Upper lobe of left lung (tissue), 6 donors: ENCODE data around the gene ULBP1. TPM values are rescaled to one million over a fixed set of nuclear protein-coding genes. Genes with fewer than 3 reads are reported as not detected.
"Not testable (repeated sequence)": the region's sequence is repeated elsewhere in the genome, so short reads cannot be mapped to it uniquely, and the experiment has no call there.

Experiments used
- ATAC-seq, 2 donors: fragments of 200-7000 bp; cut with Tn5 transposase; one replicate each; pipeline ENCODE4 v1.9.1; 2022; ENCODE audit warnings: mild to moderate bottlenecking in 2 of 2, moderate library complexity in 2 of 2; ENCODE audit not compliant: low FRiP score in 2 of 2
- DNase-seq, 2 donors: peaks; one replicate each; pipeline ENCODE4 v3.0.0-alpha.2; 2019 to 2020
- H3K27ac ChIP-seq, 4 donors: fragments of 200-600 bp; sonication (generic); one replicate each; pipeline ENCODE4 v1.5.1; 2016 to 2019
- H3K27me3 ChIP-seq, 4 donors: fragments of 200-600 bp; sonication (generic); one replicate each; pipeline ENCODE4 v1.5.1; 2017 to 2019
- H3K36me3 ChIP-seq, 4 donors: fragments of 200-600 bp; sonication (generic); one replicate each; pipeline ENCODE4 v1.5.1; 2016 to 2019
- H3K4me1 ChIP-seq, 4 donors: fragments of 200-600 bp; sonication (generic); one replicate each; pipeline ENCODE4 v1.5.1; 2018 to 2019
- H3K4me3 ChIP-seq, 4 donors: fragments of 200-600 bp; sonication (generic); one replicate each; pipeline ENCODE4 v1.5.1; 2017 to 2019; ENCODE audit warnings: mild to moderate bottlenecking in 2 of 4, moderate library complexity in 1 of 4
- H3K9me3 ChIP-seq, 4 donors: fragments of 200-600 bp; sonication (generic); one replicate each; pipeline ENCODE4 v1.5.1; 2018 to 2019
- EP300 ChIP-seq, 4 donors: sonication (generic); formaldehyde crosslinking; IDR thresholded peaks; one replicate each; pipeline ENCODE4 v1.5.1; 2017; ENCODE audit warnings: antibody characterized with exemption in 4 of 4, control low read depth in 2 of 4
- POLR2A ChIP-seq, 4 donors: fragments of 450-650 bp; IDR thresholded peaks; one replicate each; pipeline ENCODE4 v1.5.1; 2016 to 2017; ENCODE audit warnings: antibody characterized with exemption in 4 of 4, mild to moderate bottlenecking in 2 of 4
- POLR2AphosphoS5 ChIP-seq, 2 donors: sonication (generic); formaldehyde crosslinking; IDR thresholded peaks; one replicate each; pipeline ENCODE4 v1.5.1; 2017; ENCODE audit warnings: antibody characterized with exemption in 2 of 2
- WGBS, 2 donors: methylation state at CpG; one replicate each; pipeline ENCODE4 v1.1.5; 2017 to 2018; 5-methylcytosine and 5-hydroxymethylcytosine counted together
- total RNA-seq, 6 donors: library from RNA; depleted of rRNA in 4 of 6; stranded (reverse); fragments of >200 nt in 4 of 6; gene quantifications; one replicate each; pipeline versions ENCODE4 v1.1.0 to v1.2.1, GENCODE V29; 2016 to 2021
- TF ChIP-seq, protein P1 (sequence below), 6 experiments: fragments of 450-650 bp in 4 of 6; fragments of 200-600 bp in 2 of 6; sonication (generic) in 2 of 6; IDR thresholded peaks; one replicate each; pipeline ENCODE4 v1.5.1; 2016 to 2019; ENCODE audit warnings: antibody characterized with exemption in 6 of 6
- donor health status: DM: no; HTN: no; CAD: no; lungs with moderate emphysema.
- donor health status: DM: no; HTN: yes; CAD: no; lungs with severe emphysema.

The ULBP1 gene
- total RNA-seq, 6 donors from 2014 or later, result under 0.01 to 1.6 (median 0.80) TPM

DNA sequence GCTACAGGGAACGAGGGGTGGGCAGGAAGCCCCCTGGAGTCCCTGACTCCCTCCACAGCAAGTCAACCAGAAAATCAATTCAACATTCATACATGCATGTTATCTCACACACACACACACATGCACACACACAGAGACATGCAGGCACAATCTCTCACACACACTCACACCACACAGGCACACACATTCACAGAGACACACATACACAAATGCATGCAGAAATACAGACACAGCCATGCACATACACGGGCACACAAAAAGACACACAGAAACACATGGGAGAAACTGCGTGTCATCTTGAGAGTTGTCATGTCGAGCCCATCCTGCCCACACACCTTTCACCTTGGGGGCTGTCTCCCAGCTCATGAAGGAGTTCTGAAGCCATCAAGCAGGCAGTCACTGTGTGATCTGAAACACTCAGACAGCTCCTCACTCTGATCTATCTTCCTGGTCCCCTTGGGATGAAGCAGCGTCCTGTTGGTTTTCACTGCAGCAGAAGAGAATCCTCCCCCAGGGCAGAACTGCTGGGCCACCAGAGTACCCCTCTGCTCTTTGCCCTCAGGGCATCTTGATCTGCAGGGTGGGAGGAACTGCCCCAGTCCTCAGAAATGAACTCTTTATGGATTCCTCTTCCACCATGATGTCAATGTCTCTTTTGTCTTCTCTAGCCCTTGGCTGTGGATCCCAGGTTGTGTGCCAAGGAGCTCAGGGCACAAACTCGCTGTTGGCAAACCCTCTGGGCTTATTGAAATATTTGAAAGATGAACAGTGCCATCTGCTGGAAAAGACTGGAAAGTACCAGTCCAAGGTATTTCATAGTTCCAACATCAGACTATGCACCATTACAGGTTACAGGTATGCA is 52.8 kb downstream of the ULBP1 start:
- DNase-seq, result peak in 1 of 2 donors; percentile 44
- no peak overlapping the region for H3K4me3 ChIP-seq
- WGBS, 2 donors, result 32 to 36% methylated on average over 5 to 6 of the region's 6 CpGs
- peaks cover 0 to 15% (median 6%) of the 10 kb centered on the region in 4 donors for H3K27me3 ChIP-seq
- no peaks in the 10 kb centered on the region for H3K9me3 ChIP-seq
- TF ChIP-seq, protein P1, sequence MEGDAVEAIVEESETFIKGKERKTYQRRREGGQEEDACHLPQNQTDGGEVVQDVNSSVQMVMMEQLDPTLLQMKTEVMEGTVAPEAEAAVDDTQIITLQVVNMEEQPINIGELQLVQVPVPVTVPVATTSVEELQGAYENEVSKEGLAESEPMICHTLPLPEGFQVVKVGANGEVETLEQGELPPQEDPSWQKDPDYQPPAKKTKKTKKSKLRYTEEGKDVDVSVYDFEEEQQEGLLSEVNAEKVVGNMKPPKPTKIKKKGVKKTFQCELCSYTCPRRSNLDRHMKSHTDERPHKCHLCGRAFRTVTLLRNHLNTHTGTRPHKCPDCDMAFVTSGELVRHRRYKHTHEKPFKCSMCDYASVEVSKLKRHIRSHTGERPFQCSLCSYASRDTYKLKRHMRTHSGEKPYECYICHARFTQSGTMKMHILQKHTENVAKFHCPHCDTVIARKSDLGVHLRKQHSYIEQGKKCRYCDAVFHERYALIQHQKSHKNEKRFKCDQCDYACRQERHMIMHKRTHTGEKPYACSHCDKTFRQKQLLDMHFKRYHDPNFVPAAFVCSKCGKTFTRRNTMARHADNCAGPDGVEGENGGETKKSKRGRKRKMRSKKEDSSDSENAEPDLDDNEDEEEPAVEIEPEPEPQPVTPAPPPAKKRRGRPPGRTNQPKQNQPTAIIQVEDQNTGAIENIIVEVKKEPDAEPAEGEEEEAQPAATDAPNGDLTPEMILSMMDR (IDR thresholded peaks at IDR 0.05), result peak; percentile 66 to 82 (median 74)
- TF ChIP-seq POLR2AphosphoS5 (IDR thresholded peaks at IDR 0.05) (no peak), POLR2A (IDR thresholded peaks at IDR 0.05) (no peak), EP300 (IDR thresholded peaks at IDR 0.05) (no peak)
- ATAC-seq, result peak; percentile 53 to 83
- H3K27ac ChIP-seq, result no peak overlapping the region
- no peaks in the 10 kb centered on the region for H3K36me3 ChIP-seq
- peaks cover 0 to 12% (median 6%) of the 10 kb centered on the region in 4 donors for H3K4me1 ChIP-seq

DNA sequence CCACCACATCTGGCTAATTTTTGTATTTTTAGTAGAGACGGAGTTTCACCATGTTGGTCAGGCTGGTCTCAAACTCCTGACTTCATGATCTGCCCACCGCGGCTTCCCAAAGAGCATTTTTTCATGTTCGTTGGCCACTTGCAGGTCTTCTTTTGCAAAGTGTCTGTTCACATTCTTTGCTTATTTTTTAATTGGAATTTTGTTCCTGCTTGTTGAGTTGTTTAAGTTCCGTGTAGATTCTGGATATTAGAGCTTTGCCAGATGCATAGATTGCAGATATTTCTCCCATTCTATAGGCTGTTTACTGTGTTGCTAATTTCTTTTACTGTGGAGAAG is 53.4 kb downstream of the ULBP1 start:
- ATAC-seq, H3K36me3 ChIP-seq, DNase-seq, H3K9me3 ChIP-seq, H3K4me3 ChIP-seq, H3K27ac ChIP-seq: not testable (repeated sequence)
- 4 to 5% methylated on average over 5 of the region's 5 CpGs for WGBS, 2 donors
- peaks cover 0 to 15% (median 6%) of the 10 kb centered on the region in 4 donors for H3K27me3 ChIP-seq
- TF ChIP-seq, protein P1 (IDR thresholded peaks at IDR 0.05), result peak in 1 of 6 experiments; percentile 4
- peaks cover 0 to 12% (median 6%) of the 10 kb centered on the region in 4 donors for H3K4me1 ChIP-seq

DNA sequence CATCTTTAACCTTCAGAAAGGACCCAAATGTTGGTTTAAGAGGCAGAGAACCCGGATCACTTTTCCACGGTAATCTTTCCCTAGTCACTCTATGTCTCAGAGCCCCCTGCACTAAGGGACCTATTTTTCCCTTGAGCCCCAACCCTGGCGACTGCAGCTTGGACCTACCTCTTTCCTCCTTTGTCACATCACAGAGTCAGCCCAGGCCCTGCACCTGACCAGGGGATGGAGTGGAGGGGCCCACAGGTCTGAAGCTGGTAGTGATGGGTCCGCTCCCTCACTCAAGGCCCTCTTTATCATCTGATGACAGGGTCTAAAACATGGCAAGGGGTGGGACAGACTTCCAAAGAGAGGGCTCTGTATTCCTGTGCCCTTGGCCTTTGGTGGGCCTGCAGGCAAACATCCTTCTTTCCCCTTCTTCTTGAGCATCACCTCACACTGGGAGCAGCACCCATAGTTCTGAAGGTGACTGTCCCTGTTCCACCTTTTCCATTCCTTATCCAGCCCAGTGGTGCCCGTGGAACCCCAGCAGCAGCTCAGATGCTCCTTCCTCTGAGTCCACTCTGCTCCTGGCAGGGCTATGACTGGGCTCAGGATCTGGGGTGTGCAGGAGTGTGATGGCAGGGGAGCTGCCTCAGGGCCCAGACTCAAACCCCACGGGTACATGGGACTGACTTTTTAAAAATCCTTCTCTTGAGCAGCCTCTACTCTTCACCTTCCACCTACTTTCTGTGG is 55.3 kb downstream of the ULBP1 start:
- Histone ChIP-seq H3K27ac (no peak overlapping the region), H3K36me3 (no peaks in the 10 kb centered on the region), H3K27me3 (peaks cover 0 to 15% (median 4%) of the 10 kb centered on the region in 4 donors), H3K4me3 (no peak overlapping the region), H3K4me1 (peaks cover 0 to 12% (median 6%) of the 10 kb centered on the region in 4 donors), H3K9me3 (no peaks in the 10 kb centered on the region)
- TF ChIP-seq EP300 (IDR thresholded peaks at IDR 0.05) (no peak), POLR2AphosphoS5 (IDR thresholded peaks at IDR 0.05) (no peak), POLR2A (IDR thresholded peaks at IDR 0.05) (no peak)
- TF ChIP-seq, protein P1 (IDR thresholded peaks at IDR 0.05), result no peak
- ATAC-seq (no peak), DNase-seq (no peak)
- WGBS, 2 donors, result 74 to 76% methylated on average over 4 to 6 of the region's 6 CpGs

GRCh38 chr6:150021870-150022269 is 58.1 kb downstream of the ULBP1 start:
- H3K9me3 ChIP-seq, H3K27ac ChIP-seq, H3K4me3 ChIP-seq, ATAC-seq, DNase-seq, H3K36me3 ChIP-seq, H3K27me3 ChIP-seq: not testable (repeated sequence)
- 85 to 94% methylated on average over 2 of the region's 6 CpGs for WGBS, 2 donors
- peaks cover 9 to 14% (median 12%) of the 10 kb centered on the region in 4 donors for H3K4me1 ChIP-seq

Other genes with a start within 250 kb of the ULBP1 start
- gene LATS1, start 245.8 kb upstream of the ULBP1 start, total RNA-seq, result 10 to 100 TPM; 23.1 to 34.4 (median 29.9) TPM
- gene NUP43, start 217.4 kb upstream of the ULBP1 start, total RNA-seq, result 10 to 100 TPM; 11.1 to 29.3 (median 19.1) TPM
- gene PCMT1, start 214.2 kb upstream of the ULBP1 start, total RNA-seq, result 100 to 1,000 TPM in 2 of 6 donors, 10 to 100 TPM in 4; 25.1 to 129 (median 68.1) TPM
- gene LRP11, start 99.6 kb upstream of the ULBP1 start, total RNA-seq, result 100 to 1,000 TPM in 1 of 6 donors, 10 to 100 TPM in 5; 30.2 to 104 (median 39.9) TPM
- 1 to 10 TPM in 3 of 6 donors, under 1 TPM in 2, not detected in 1; 0.30 to 2.3 (median 1.4) TPM for gene RAET1E, start 65.8 kb upstream of the ULBP1 start, total RNA-seq
- 1 to 10 TPM in 1 of 6 donors, under 1 TPM in 3, not detected in 2; 0.37 to 2.1 (median 0.75) TPM for gene RAET1G, start 40.8 kb upstream of the ULBP1 start, total RNA-seq
- gene ULBP2, start 21.9 kb upstream of the ULBP1 start, total RNA-seq, result 1 to 10 TPM in 3 of 6 donors, under 1 TPM in 1, not detected in 2; 1.00 to 3.7 (median 1.5) TPM
- not detected for gene RAET1L, start 61.6 kb downstream of the ULBP1 start, total RNA-seq
- 1 to 10 TPM in 4 of 6 donors, not detected in 2; 2.5 to 7.0 (median 4.9) TPM for gene ULBP3, start 105.2 kb downstream of the ULBP1 start, total RNA-seq
- gene PPP1R14C, start 179.1 kb downstream of the ULBP1 start, total RNA-seq, result 10 to 100 TPM; 12.0 to 34.5 (median 16.8) TPM